ENCODE results near the gene PRKCA. TPM values are rescaled to one million over a fixed set of nuclear protein-coding genes. Genes with fewer than 3 reads are reported as not detected.
A peak's percentile ranks its signal among the peaks of the same experiment; 100 is the strongest.
"Not testable (repeated sequence)": the region's sequence is repeated elsewhere in the genome, so short reads cannot be mapped to it uniquely, and the experiment has no call there.

PRKCA gene
- total RNA-seq (2014; rRNA removed; shearing (Covaris generic)), result 8.3 and 17.9 TPM in 2 replicates

- peak; percentile 67 for DNase-seq (ENCODE audit: low read depth)
Observed at GRCh38 chr17:66301864-66302741, at the start of gene PRKCA. PRKCA (plus strand) TSS chr17:66302613.

- DNase-seq (ENCODE audit: low read depth), result not testable (repeated sequence)
Observed at GRCh38 chr17:66253458-66253857, 49.0 kb upstream of the PRKCA start.

DNA sequence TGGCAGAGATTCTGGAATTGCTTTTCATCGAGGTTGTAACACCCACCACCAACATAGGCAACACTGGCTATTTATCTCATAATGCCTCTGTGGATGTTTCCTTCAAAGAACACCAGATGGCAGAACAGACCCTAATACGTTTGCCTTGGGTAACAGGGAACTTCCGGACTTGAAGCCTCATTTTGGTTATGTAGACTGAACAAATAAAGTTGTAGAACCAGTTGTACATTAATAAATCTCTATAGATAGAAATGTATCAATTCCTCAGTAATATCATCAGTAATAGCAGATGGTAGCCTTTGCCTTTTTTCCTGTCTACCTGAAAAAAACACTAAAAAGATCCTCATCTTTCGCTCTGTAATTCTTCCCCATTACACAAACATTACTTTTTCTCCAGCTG lies 47.3 kb upstream of the PRKCA start:
- peak; percentile 78 for DNase-seq (ENCODE audit: low read depth)

- no peak for DNase-seq (ENCODE audit: low read depth)
Observed at GRCh38 chr17:66255527-66255971, 46.9 kb upstream of the PRKCA start.

GRCh38 chr17:66260275-66260674 lies 42.1 kb upstream of the PRKCA start:
- no peak for DNase-seq (ENCODE audit: low read depth)

DNA sequence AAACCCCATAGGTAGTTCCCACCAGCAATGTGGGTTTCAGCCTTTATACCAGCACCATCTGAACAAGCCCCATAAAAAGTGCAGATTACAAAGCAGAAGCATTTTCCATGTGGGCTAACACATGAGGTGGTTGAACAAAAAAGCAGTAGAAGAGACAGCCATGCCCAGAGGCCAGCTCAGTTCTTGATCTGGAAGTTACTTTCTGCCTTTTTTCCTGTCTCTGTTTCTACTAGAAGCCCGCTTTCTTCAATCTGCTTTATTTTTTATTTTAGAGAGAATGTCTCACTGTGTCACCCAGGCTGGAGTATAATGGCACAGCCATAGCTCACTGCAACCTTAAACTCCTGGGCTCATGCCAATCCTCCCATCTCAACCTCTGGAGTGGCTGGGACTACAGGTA lies 41.7 kb upstream of the PRKCA start:
- no peak for DNase-seq (ENCODE audit: low read depth)

- no peak for DNase-seq (ENCODE audit: low read depth)
Observed at GRCh38 chr17:66262767-66263166, 39.6 kb upstream of the PRKCA start.

GRCh38 chr17:66264696-66265095 lies 37.7 kb upstream of the PRKCA start:
- no peak for DNase-seq (ENCODE audit: low read depth)

DNA sequence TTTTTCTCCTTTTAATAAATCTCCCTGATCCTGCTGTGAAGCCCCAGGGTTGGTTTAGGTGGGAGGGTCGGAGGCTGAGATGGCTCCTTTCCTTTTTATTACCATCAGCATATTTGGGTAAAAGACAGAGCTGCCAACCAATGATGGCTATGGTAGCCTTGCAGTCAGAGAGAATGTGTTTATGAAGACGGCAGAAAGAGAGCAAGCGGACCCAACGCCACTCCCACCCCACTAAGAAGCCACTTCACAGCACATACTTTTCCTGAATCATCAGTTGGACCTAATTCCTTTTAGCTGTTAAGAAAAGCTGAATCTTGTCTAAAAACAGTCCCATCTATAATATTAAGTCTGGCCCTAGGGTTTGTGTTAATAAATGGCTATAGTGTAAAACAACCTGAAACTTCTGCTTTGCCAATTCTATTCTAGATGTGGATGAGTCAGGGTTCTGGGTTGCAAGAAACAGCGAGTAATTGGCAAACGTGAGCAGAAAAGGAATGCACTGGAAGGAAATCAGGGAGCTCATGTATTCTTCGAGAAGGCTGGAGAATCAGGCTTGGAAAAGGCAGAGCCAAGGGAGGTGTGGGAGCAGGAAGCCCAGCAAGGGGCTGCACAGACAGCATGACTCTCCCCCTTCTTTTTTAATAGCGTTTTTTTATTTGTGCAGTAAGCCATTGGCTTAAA lies 34.0 kb upstream of the PRKCA start:
- DNase-seq (ENCODE audit: low read depth), result peak; percentile 68

DNA sequence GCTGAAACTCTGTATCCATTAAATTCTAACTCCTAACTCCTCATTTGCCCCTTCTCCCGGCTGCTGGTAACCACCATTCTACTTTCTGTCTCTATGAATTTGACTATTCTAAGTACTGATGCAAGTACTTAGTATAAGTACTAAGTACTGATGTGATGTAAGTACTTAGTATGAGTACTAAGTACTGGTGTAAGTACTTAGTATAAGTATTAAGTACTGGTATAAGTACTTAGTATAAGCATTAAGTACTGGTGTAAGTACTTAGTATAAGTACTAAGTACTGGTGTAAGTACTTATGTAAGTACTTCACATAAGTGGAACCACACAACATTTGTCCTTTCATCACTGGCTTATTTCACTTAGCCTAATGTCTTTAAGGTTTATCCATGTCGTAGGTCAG lies 32.3 kb upstream of the PRKCA start:
- DNase-seq (ENCODE audit: low read depth), result no peak

DNA sequence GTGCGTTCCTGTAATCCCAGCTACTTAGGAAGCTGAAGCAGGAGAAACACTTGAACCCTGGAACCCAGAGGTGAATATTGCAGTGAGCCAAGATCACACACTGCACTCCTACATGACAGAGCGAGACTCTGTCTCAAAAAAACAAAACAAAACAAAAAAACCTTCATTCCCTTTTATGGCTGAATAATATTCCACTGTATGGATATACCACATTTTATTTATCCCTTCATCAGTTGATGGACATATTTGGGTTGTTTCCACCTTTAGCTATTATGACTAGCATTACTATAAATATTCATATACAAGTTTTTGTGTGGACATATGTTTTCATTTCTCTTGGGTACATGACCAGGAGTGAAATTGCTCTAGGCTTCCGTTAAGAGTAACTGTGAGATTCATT lies 30.9 kb upstream of the PRKCA start:
- no peak for DNase-seq (ENCODE audit: low read depth)

DNA sequence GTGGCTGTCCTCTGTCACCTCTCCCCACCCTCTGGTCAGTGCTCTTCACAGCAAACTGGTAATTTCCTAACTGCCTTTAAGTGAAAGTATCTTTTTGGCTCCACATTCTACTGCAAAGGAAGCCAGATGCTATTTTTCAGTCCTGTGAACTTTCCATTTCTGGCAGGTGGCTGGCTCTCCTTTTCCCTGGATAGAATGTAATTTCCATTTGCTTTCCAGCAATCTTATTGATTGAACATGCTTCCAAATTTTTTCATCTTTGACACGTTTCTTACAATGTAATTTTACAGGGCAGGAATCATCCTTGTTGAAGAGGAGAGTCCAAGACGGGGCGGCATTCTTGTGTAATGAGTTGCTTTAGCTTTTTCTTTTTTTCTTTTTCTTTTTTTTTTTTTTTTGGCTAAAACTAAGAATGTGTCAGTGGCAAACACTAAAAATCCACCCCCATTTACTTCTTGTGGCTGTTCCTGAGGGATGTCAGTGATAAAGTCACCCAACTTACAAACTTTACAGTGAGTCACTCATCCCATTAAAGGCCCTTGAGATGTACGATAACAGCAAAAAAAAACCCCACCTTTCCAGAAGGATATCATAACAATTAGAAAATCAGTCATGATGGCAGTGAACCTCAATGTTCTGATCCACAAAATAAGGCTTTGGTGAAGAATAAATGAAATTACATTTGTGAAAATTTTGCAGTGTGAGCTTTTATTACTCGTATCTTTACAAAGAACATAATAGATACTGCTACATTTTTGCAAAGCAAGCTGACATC lies 29.4 kb upstream of the PRKCA start:
- peak; percentile 95 for DNase-seq (ENCODE audit: low read depth)

- DNase-seq (ENCODE audit: low read depth), result no peak
Observed at GRCh38 chr17:66273586-66273848, 28.9 kb upstream of the PRKCA start.

- peak; percentile 98 for DNase-seq (ENCODE audit: low read depth)
Observed at GRCh38 chr17:66275651-66276050, 26.8 kb upstream of the PRKCA start.

DNA sequence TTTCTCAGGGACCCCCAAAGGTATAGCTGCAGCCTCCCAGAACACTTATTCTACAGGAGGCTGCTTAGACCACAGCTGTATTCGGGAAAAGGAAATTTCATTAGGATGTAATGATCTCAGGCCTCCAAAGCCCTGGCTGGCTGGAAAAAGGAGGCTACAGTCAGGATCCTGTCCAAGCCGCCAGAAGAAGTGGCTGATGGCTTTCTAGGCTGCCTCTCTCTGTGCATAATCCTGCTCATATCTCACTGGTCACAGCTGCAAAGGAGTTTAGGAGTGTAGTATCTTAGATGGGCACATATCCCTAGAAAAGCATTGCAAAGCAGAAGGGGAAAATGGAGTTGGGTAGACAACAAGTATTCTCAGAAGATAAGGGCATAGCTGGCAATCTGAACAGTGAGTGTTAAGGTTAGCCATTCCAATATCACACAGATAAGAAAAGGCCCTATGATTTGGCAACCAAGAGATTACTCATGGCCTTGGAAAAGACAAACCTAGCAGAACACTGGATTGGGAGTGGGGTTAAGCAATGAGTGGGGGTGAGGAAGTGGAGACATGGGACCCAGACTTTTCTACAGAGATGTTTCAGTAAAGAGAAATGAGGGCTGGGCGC lies 26.0 kb upstream of the PRKCA start:
- DNase-seq (ENCODE audit: low read depth), result peak; percentile 46

DNA sequence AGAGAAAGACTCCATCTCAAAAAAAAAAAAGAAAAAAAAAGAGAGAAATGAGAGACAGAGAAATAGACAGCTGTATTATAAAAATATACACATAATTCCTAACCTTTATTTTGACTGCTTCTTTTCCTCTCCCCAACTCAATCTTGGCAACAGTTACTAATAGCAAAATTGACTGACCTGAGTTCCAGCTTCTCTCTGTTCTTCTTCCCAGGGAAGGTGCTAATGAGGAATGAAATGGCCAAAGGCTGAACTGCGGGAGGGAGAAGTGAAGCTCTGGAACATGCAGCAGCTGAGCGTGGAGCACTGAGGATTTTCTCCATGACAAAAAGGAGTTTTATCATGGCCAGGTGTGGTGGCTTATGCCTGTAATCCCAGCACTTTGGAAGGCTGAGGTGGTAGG lies 25.2 kb upstream of the PRKCA start:
- no peak for DNase-seq (ENCODE audit: low read depth)

- no peak for DNase-seq (ENCODE audit: low read depth)
Observed at GRCh38 chr17:66281661-66282369, 20.6 kb upstream of the PRKCA start.

DNA sequence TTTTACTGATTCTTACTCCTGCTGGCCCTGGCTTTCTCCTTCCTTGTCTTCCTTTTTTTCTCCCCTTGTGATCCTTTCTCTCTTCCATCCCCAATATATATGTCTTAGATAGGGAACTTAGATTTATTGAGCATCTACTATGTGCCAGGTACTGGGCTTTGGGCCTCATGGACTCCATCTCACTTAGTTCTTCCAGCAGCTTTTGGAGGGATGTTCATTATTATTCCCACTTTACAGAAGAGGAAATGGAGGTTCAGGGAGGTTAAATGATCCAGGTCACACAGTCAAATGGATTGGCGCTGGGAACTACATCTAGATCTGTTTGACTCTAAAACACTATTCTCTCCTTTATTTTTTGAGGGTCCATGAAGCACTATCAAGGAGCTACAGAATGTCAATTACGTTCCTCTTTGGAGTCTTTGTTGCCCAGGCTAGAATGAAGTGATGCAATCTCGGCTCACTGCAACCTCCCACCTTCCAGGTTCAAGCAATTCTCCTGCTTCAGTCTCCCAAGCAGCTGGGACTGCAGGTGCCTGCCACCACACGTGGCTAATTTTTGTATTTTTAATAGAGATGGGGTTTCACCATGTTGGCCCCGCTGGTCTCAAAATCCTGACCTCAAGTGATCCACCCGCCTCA lies 19.0 kb upstream of the PRKCA start:
- no peak for DNase-seq (ENCODE audit: low read depth)

DNA sequence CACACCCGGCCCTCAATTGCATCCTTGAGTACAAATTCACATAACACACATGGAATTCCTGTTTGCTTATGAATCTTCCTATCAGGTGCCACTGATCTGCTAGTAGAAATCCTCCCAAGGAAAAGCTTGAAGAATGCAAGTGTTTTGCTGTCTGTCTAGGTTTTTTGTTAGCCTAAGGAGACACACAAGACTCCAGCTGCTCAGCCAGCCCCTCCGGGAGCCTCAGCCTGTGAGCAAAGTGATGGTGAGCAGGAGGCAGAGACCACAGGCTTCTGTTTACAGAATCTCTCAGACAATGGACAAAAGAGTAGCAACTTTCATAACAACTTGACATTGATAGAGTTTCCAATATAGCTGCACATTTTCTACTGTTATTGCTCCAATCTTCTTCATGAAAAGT lies 18.4 kb upstream of the PRKCA start:
- no peak for DNase-seq (ENCODE audit: low read depth)

- no peak for DNase-seq (ENCODE audit: low read depth)
Observed at GRCh38 chr17:66285149-66285548, 17.3 kb upstream of the PRKCA start.

DNA sequence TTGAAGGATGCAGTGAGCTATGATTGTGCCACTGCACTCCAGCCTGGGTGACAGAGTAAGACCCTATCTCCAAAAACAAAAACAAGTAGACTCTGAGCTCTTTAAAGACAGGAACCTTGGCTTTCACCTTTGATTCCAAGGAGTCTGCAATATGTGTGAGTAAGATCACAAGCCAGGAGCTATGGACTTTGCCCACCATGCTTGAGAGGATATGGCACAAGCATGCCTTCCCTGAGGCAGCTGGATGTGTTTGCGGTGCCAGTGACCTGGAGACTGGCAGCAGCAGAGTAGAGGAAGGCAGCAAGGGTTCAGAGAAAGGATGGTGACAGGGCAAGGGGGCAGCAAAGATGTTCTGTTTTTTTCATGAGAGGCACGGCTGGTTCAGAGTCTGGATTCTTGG lies 14.5 kb upstream of the PRKCA start:
- DNase-seq (ENCODE audit: low read depth), result no peak

Data from M059J (cell line).